GM21381 (cell line): ENCODE measurements around the gene SLC28A1.
"Not testable (repeated sequence)": the region's sequence is repeated elsewhere in the genome, so short reads cannot be mapped to it uniquely, and the experiment has no call there.

Experiments
- ATAC-seq: cut with Tn5 transposase; IDR thresholded peaks from one replicate; pipeline ENCODE4 v1.9.1; 2021; ENCODE audit warnings: mild to moderate bottlenecking, moderate library complexity; ENCODE audit not compliant: unreplicated experiment

The SLC28A1 gene

DNA sequence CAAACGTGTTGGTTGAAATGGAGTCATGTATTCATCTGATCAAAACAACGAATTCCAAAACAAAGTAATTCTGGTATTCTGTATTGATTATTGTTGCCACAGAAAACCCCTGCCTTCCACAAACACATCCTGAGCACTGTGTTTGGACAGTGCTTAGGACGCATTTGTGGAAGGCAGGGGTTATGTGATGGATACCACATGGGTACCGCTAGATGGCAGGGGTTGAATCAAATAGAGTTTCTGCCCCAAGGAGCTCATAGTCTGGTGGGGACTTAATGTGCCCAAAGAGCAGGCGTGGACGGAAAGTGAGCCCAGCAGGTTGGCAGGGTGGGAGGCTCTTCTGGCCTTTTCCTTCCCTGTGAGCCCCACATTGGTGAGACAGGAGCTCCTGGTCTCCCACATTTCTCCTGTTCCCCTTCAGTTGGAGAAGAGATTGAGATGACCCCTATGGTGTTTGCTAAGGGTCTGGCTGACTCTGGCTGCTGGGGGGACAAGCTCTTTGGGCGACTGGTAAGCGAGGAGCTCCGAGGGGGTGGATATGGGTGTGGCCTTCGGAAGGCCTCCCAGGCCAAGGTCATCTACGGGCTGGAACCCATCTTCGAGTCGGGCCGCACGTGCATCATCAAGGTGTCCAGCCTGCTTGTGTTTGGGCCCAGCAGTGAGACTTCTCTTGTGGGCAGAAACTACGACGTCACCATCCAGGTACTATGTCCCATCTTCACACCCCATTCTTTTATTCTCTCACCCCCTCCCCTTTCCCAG is 22.1 kb upstream of the SLC28A1 start:
- no peak for ATAC-seq

- ATAC-seq, result no peak
These were observed 20.7 kb upstream of the SLC28A1 start for GRCh38 chr15:84863565-84864443.

GRCh38 chr15:84864444-84864795 is 20.0 kb upstream of the SLC28A1 start:
- ATAC-seq, result no peak

DNA sequence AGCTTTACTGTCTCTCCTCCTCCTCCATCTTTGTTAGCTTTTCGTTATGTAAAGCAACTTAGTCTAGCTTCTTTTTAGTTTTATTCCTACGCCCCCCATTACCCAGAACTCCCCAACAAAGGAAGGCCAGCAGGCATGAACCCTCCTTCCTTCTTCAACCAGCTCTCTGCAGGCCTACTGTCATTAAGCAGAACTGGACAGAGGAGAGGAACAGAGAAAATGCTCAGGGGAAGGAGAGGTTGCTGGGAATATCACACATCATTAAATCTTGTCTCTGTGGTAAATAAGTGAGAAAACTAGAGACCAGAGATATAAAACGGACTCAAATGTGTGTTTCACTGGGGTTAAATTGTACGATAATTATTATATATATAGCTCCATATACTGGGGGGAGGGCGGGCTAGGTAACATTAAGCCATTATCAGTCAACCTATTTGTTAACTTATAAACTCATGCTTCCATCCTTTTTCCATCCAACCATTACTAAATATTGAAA is 19.3 kb upstream of the SLC28A1 start:
- no peak for ATAC-seq

DNA sequence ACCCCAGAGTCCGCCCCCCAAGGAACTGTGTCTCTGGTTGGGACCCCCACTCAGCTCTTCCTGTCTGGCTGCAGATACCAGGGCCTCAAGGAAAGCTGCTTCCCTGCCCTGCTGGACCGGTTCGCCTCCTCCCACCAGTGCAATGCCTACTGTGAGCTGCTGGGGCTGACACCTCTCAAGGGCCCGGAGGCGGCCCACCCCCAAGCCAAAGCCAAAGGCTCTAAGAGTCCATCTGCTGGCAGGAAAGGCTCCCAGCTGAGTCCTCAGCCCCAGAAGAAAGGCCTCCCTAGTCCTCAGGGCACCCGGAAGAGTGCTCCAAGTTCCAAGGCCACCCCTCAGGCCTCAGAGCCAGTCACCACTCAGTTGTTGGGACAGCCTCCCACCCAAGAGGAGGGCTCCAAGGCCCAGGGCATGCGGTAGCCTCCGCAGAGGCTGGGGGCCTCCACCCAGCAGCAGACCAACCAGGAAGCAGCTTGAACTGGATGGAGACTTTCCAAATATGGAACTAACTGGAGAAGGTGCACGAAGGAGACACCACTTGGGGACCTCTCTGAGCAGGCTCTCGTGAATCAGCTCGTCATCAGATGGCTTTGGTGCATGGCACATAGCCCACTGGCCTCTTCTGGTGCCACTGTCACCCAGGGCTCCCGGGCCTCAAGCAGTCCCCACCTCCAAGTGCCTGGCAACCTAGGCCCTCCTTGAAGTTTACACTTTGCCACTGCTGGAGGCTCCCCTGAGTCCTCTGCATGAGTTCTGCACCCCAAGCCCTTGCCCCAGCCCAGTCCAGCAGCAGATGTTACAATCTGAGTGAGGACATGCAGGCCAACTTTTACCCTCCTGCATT is 16.2 kb upstream of the SLC28A1 start:
- ATAC-seq, result no peak

- no peak for ATAC-seq
These were observed 15.0 kb upstream of the SLC28A1 start for GRCh38 chr15:84869510-84869909.

- no peak for ATAC-seq
These were observed 13.0 kb upstream of the SLC28A1 start for GRCh38 chr15:84871428-84871985.

GRCh38 chr15:84872009-84872910 is 12.2 kb upstream of the SLC28A1 start:
- no peak for ATAC-seq

- ATAC-seq, result no peak
These were observed 10.5 kb upstream of the SLC28A1 start for GRCh38 chr15:84873997-84874396.

- no peak for ATAC-seq
These were observed 9.3 kb upstream of the SLC28A1 start for GRCh38 chr15:84874981-84875699.

DNA sequence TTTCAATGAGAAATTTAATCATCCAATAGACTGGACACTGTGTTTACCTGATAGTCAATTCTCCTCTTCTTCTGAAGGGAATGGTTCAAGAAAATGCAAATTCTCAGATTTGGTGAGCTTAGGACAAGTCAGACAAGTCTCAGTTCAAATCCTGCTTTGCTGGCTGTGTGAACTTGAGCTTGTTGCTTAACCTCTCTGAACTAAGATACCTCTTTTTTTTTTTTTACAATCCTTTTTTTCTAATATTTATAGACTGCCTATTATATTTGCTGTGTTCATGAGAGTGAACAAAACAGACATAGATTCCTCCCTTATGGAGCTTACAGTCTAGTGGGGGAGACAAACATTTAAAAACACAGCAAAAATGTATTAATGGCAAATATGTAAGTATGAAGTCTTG is 8.2 kb upstream of the SLC28A1 start:
- ATAC-seq, result no peak

- not testable (repeated sequence) for ATAC-seq
These were observed 6.8 kb upstream of the SLC28A1 start for GRCh38 chr15:84877701-84878100.

- ATAC-seq, result no peak
These were observed 6.0 kb upstream of the SLC28A1 start for GRCh38 chr15:84878504-84878903.

- no peak for ATAC-seq
These were observed 5.2 kb upstream of the SLC28A1 start for GRCh38 chr15:84879088-84879780.

- no peak for ATAC-seq
These were observed 4.5 kb upstream of the SLC28A1 start for GRCh38 chr15:84880007-84880406.

GRCh38 chr15:84880822-84881519 is 3.5 kb upstream of the SLC28A1 start:
- ATAC-seq, result no peak

DNA sequence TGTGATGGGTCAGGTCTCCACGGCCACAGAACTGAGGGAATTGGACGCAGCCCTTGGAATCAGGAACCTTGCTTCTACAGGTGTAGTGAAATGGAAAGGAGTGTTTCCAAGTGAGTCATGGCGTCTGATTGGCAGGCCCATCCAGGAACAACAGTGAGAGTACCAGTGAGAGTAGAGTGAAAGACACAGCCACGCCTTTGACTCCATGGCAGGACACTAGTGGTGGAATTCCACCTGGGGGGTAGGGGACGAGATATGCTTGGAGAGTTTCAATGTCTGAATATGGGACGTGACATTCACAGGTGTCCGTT is 3.0 kb upstream of the SLC28A1 start:
- no peak for ATAC-seq

- ATAC-seq, result no peak
These were observed 996 bp upstream of the SLC28A1 start for GRCh38 chr15:84883466-84883865.
